ENCODE results near the gene SRRT.
A peak's percentile ranks its signal among the peaks of the same experiment; 100 is the strongest.

SRRT gene, protein sequence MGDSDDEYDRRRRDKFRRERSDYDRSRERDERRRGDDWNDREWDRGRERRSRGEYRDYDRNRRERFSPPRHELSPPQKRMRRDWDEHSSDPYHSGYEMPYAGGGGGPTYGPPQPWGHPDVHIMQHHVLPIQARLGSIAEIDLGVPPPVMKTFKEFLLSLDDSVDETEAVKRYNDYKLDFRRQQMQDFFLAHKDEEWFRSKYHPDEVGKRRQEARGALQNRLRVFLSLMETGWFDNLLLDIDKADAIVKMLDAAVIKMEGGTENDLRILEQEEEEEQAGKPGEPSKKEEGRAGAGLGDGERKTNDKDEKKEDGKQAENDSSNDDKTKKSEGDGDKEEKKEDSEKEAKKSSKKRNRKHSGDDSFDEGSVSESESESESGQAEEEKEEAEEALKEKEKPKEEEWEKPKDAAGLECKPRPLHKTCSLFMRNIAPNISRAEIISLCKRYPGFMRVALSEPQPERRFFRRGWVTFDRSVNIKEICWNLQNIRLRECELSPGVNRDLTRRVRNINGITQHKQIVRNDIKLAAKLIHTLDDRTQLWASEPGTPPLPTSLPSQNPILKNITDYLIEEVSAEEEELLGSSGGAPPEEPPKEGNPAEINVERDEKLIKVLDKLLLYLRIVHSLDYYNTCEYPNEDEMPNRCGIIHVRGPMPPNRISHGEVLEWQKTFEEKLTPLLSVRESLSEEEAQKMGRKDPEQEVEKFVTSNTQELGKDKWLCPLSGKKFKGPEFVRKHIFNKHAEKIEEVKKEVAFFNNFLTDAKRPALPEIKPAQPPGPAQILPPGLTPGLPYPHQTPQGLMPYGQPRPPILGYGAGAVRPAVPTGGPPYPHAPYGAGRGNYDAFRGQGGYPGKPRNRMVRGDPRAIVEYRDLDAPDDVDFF

DNA sequence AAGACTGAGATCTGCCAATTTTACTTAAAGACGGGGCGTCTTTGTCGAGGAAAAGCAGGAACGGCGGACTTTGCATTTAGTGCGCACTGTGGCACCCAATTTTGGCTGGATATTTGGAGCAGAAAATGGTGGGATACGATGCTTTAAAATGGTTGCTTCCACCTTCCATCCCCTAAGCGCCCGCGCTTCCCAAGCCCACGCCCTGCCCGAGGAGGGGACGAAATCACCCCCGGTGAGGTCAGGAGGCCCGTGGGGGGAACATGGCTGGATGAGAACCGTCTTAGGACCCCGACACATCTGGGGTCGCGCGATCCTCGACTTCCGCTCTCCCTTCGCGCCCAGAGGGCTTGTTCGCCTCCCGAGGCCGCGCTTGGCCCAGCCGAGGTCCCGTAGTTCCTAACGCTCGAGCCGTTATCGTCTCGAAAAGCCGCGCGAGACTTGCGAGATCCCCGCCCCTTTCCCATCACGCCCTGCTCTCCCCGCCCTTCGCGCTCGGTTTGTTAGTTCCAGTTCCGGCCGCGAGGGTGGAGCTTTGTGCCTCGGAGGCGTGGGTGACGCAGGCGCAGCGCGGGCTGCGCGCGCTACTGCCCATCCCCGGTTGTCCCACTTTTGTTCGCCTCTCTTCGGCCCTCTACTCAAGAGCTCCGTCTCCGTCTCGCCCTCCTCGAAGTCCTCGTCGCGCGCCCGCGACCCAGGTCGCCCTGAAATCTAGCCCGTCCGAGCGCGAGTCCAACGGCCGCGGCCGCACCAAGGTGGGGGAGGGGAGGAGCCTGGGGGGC lies at the start of gene SRRT:
SRRT (plus strand) TSS at position 527 of the 779 bp plus-strand sequence. CDS start 488 bp downstream, outside the sequence.
- peak; percentile 98 for DNase-seq (ENCODE audit: low spot score)

DNA sequence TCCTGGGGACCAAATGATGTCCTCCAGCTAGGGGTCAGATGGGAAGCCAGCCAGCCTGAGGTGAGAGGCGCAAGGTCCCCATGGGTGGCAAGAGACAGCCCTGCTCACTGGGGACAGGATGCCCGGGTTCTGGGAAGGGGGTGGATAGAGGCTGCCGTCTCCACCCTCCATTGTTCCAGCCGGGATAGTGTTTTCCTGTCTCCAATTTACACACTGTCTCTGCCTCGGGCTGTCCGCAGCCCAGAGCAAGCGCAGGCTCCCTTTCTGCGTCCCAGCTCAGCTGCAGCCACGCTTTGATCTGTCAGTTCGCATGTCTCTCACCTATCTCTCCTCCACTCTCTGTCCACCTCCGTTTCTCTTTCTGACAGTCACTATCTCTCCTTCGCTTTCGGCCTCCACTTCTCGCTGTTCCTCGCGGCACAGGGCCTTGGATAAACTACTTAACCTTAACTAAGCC lies 49.7 kb upstream of the SRRT start:
- DNase-seq (ENCODE audit: low spot score): peak; percentile 13

GRCh38 chr7:100825751-100826513 lies 49.0 kb upstream of the SRRT start:
- DNase-seq (ENCODE audit: low spot score): peak; percentile 30

DNA sequence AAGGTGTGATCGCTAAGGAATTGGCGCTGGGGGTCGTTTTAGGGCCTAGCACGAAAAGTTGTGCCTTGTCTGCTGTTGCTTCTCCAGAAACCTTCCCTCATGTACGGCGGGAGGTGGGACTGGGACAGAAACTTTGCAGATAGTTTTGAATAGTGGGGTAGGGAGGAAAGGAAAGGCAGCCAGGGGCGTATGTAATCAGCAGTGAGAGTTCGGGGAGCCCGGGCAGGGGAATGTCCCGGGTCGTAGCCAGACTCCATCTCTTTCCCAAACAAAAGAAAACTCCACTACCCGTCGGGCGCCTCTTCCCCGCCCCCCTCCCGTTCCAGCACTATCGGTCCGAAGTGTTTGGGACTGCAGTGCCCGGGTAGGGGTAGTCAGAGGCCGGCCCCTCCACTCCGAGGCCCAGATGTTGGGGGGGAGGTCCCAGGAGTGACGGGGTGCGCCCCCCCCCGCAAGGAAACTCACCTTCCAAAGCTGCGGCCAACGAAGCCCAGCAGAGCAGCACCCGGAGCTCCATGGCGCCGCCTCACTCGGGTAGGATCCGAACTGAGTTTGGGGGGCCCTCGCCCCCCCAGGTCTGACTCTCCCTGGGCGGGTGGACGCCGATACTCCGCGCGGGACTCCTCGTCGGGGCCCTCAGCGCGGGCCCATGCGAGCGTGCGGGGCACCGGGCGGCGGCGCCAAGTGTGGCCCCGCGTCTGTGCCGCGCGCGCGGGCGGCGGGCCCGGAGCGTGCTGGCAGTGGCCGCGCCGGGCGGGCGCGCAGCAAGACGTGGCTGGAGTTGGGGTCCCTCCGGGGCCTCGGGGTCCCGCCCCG lies 48.2 kb upstream of the SRRT start:
- DNase-seq (ENCODE audit: low spot score): no peak

DNA sequence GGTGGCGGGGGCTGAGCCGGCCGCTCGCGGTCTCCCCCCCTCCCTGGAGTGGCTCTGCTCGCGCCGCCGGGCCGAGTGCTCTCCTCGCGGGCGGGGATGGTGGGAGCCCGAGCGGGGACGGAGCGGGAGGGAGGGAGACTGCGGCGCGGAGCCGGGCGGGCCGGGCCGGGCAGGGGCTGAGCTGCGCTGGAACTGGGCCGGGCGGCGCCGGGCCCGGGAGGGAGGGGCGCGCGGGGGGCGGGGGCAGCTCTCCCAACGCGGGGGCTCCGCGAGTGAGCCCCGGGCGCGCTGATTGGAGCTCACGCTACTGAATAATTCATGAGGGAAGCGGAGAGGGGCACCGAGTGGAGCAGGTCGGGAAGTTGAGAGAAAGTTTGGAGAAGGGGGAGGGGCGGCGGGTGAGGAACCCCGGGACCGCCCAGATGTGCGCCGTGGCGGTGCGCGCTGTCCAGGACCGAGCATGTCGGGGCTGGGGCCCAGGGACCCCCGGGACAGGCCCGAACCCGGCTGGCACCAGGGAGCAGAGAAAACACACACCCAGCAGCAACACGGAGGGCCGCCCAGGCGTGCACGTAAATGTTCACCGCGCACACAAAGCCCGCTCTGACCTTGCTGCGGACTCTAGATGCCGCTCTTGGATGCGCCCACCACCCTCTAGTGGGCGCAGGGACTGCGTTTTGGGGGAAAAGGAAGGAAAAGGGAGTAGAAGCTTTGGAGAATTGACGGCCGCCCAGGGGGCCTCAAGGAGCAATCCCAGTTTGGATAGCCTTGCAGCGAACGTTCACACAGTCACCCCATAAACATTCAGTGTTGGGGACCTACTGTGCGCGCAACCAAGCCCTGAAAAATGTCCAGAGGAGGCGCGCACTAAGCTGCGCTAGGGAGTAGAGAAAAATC lies 47.3 kb upstream of the SRRT start, which contains the start of gene EPHB4:
EPHB4 (minus strand) TSS at position 194 of the 897 bp plus-strand sequence. CDS start 493 bp downstream, outside the sequence.
- peak; percentile 90 for DNase-seq (ENCODE audit: low spot score)

GRCh38 chr7:100829150-100829716 lies 45.7 kb upstream of the SRRT start:
- DNase-seq (ENCODE audit: low spot score): no peak

DNA sequence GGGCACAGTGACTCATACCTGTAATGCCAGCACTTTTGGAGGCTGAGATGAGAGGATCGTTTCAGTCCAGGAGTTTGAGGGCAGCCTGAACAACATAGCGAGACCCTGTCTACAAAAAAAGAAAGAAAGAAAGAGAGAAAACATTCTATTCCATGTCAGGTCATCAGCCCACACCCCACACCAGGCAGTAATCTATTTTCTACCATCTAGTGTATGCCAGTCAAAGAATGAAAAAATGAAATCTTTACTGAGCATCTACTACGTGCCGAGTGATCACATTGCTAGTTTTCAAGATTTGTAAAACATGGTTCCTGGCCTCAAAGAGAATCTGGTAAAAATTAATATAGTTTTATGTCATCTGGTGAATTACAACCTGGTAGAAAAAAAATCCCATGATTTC lies 44.5 kb upstream of the SRRT start:
- no peak for DNase-seq (ENCODE audit: low spot score)

GRCh38 chr7:100832281-100832633 lies 42.6 kb upstream of the SRRT start:
- DNase-seq (ENCODE audit: low spot score): no peak

- peak; percentile 75 for DNase-seq (ENCODE audit: low spot score)
Observed at GRCh38 chr7:100835903-100836811, 38.7 kb upstream of the SRRT start.

DNA sequence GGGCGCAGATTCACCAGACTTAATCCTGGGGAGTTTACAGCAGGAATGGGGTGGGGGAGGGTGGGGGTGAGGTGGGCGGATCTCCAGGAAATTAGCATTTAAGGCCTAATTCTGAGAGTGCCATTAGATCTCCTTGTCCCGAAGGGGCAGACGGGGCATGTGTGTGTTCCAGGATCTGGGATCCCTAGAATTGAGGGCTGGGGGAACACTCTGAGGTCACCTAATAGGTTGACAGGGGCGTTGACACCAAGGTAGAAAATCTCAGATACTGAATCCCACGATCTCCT lies 38.1 kb upstream of the SRRT start:
- no peak for DNase-seq (ENCODE audit: low spot score)

- DNase-seq (ENCODE audit: low spot score): peak; percentile 90
Observed at GRCh38 chr7:100837099-100837836, 37.6 kb upstream of the SRRT start.

DNA sequence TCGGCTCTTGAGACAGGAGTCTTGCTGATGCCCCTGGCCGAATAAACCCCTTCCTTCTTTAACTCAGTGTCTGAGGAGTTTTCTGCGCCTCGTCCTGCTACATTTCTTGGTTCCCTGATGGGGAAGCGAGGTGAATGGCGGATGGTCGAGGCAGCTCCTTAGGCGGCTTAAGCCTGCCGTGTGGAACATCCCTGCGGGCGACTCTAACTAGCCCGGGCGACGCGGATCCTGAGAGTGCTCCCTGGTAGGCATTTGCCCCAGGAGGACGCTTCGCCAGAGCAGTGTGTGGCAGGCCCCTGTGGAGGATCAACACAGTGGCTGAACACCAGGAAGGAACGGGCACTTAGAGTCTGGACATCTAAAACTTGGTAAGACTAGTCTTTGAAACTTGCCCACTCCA lies 35.5 kb upstream of the SRRT start:
- no peak for DNase-seq (ENCODE audit: low spot score)

- no peak for DNase-seq (ENCODE audit: low spot score)
Observed at GRCh38 chr7:100840470-100841100, 34.3 kb upstream of the SRRT start.

- DNase-seq (ENCODE audit: low spot score): no peak
Observed at GRCh38 chr7:100847360-100847759, 27.5 kb upstream of the SRRT start.

- DNase-seq (ENCODE audit: low spot score): peak; percentile 88
Observed at GRCh38 chr7:100852048-100852872, 22.6 kb upstream of the SRRT start, which contains the start of gene SLC12A9. Gene SLC12A9 (plus strand): TSS chr7:100852713. CDS start chr7:100854198, 1,485 bp downstream.
